Activated CD8-positive, alpha-beta memory T cell treated with anti-CD3 and anti-CD28 coated beads for 1 hour (primary cell): Measurements from ENCODE around the gene TMPRSS7.

Experiments used
- DNase-seq, 2 donors: peaks; one replicate each; pipeline ENCODE4 v3.0.0-alpha.2; 2020; ENCODE audit warnings: low read depth in 1 of 2; ENCODE audit errors: extremely low read depth in 1 of 2

The TMPRSS7 gene

GRCh38 chr3:112092496-112093179 is 58.1 kb downstream of the TMPRSS7 start:
- no peak for DNase-seq

GRCh38 chr3:112093180-112093522 is 58.6 kb downstream of the TMPRSS7 start:
- no peak for DNase-seq

- DNase-seq: no peak
Observed at GRCh38 chr3:112095731-112096130, 61.2 kb downstream of the TMPRSS7 start.

GRCh38 chr3:112096176-112096575 is 61.6 kb downstream of the TMPRSS7 start:
- no peak for DNase-seq

- no peak for DNase-seq
Observed at GRCh38 chr3:112097378-112097777, 62.8 kb downstream of the TMPRSS7 start.

GRCh38 chr3:112101916-112102315 is 67.4 kb downstream of the TMPRSS7 start:
- DNase-seq: no peak

GRCh38 chr3:112104774-112105173 is 70.2 kb downstream of the TMPRSS7 start:
- no peak for DNase-seq

- no peak for DNase-seq
Observed at GRCh38 chr3:112109322-112109721, 74.8 kb downstream of the TMPRSS7 start.

GRCh38 chr3:112111785-112112402 is 77.4 kb downstream of the TMPRSS7 start:
- DNase-seq: peak; percentile 16 to 33

GRCh38 chr3:112114576-112115160 is 80.1 kb downstream of the TMPRSS7 start:
- DNase-seq: no peak

GRCh38 chr3:112115161-112115739 is 80.7 kb downstream of the TMPRSS7 start:
- no peak for DNase-seq

- DNase-seq: no peak
Observed at GRCh38 chr3:112115806-112116383, 81.4 kb downstream of the TMPRSS7 start.

GRCh38 chr3:112116748-112117186 is 82.2 kb downstream of the TMPRSS7 start:
- no peak for DNase-seq

GRCh38 chr3:112117415-112117814 is 82.9 kb downstream of the TMPRSS7 start:
- DNase-seq: no peak

GRCh38 chr3:112117841-112118571 is 83.5 kb downstream of the TMPRSS7 start:
- DNase-seq: no peak

GRCh38 chr3:112119962-112120836 is 85.7 kb downstream of the TMPRSS7 start:
- DNase-seq: no peak

- no peak for DNase-seq
Observed at GRCh38 chr3:112121577-112122547, 87.3 kb downstream of the TMPRSS7 start.

GRCh38 chr3:112122870-112123269 is 88.3 kb downstream of the TMPRSS7 start:
- no peak for DNase-seq

GRCh38 chr3:112123548-112123947 is 89.0 kb downstream of the TMPRSS7 start:
- no peak for DNase-seq
